ENCODE results near the gene CFAP97D1.

Gene CFAP97D1

DNA sequence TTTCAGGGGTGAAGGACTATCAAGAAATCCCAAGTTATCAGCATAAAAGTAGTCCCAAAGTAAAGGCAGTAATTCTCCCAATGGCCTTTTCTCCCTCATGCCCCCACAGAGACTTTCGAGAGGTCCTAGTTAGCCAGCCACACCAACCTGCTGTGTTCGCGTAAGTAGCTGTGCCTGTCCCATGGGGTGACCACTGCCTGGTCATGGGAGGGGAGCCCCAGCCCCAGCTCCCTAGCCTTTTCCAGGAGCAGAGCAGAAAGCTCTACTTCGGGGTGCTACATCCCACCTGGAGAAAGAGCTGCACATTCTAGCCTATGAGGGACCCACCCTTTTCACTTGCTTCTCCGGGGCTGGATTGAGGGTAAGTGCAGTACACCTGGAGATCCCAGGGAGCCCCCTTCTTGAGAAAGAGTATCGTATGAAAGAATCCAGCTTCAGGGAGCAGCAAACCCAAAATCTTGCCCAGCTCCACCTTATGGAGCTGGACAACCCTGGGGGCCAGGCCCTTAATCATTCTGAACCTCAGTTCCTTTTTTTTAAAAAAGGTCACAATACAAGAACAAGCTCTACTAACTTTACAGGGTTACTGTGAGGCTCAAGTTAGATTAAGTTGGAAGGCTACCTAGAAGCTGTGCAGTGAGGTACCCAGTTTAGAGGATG, 13.1 kb upstream of the CFAP97D1 start:
- no peak for DNase-seq (ENCODE audit: low read depth)

DNA sequence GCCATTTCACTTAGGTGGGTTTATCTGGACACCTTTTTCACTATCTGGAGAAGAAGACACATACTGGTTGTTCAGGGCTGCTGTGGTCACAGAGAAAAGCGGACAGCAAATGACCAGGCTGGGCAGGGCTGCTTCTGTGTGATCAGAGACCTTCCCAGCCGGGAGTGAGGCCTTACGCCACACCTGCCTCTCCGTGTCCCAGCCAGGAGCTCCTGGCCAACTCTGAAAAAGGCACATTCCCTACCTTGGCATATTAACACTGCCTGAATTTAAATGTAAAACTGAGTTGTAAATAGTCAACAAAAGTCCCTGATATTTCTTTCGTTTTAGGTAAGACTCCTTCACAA, 12.5 kb upstream of the CFAP97D1 start:
- no peak for DNase-seq (ENCODE audit: low read depth)
- H3K4me3 ChIP-seq (ENCODE audit: low read depth, low read length) = no peak overlapping the region

More for the DNA sequence above, 13.1 kb upstream of the CFAP97D1 start:
- H3K4me3 ChIP-seq (ENCODE audit: low read depth, low read length) = no peak overlapping the region

DNA sequence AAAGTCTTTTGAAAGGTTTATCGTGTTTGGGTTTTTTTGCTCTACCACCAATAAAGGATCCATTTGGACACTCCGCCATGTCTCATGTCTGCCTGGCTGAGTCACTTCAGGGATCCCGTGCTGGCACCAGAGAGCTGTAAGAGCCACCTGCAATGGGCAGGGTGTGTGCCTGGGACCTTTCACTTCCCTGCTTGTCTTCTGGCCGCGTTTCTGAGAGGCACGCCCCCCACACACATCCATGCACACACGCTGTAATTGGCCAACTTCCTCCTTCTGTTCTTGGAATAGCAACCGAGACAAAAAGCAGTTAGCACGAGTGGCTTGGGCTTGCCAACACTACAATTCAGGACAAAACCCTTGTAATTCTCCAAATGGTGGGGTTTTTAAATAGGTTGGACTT, 11.9 kb upstream of the CFAP97D1 start:
- H3K4me3 ChIP-seq (ENCODE audit: low read depth, low read length) = no peak overlapping the region
- no peak for DNase-seq (ENCODE audit: low read depth)

DNA sequence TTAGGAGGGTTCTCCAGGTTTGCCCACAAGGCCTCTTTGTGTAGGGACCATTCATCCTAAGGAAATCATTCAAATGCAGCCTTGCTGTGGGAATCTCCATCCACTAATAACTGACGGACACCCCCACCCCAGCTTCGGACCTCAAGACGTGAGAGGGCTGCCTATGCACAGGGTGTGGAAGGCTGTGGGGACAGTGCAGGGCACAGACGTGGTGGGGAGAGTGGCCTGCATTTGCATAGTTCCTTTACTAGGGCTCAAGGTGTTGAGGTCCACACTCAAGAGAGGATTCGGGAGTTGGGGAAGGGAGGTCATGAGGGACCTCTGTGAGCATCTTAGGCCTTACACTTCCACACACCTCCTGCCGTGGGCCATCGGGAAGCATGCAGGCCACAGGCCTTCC, 11.3 kb upstream of the CFAP97D1 start:
- H3K4me3 ChIP-seq (ENCODE audit: low read depth, low read length) = no peak overlapping the region
- no peak for DNase-seq (ENCODE audit: low read depth)

DNA sequence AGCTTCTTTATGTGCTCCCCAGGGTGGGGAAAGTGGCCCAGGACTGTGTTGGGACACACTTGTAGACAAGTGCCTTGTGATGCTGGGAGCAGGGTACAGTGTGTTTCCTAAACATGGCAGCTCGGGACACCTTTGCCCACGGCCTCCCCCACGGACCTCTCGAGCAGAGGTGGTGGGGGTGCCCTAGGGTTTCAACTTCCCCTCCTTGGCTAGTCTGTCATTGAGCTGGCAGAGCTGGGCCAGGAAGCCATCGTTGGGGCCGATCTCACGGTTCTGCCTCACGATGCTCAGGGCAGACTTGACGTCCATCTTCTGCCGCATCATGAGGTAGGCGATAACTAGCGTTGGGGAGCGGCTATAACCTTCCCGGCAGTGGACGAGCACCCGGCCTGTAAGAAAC, 10.8 kb upstream of the CFAP97D1 start:
- no peak overlapping the region for H3K4me3 ChIP-seq (ENCODE audit: low read depth, low read length)
- DNase-seq (ENCODE audit: low read depth) = no peak

DNA sequence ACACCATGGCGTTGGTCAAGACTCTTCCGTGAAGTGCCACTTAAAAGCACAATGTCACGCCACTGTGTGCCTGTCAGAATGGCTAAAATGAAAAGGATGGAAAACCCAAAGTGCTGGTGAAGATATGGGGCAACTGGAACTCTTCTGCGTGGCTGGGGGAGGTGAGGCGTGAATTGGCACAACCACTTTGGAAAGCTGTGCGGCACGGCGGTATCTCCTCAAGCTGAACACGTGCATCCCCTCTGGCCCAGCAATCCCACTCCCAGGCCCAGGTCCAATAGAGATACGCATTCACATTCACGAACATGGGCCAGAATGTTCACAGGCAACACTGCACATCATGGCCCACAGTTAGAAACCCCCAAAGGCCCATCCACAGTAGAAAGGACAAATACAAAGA, 10.4 kb upstream of the CFAP97D1 start:
- no peak for DNase-seq (ENCODE audit: low read depth)
- no peak overlapping the region for H3K4me3 ChIP-seq (ENCODE audit: low read depth, low read length)

DNA sequence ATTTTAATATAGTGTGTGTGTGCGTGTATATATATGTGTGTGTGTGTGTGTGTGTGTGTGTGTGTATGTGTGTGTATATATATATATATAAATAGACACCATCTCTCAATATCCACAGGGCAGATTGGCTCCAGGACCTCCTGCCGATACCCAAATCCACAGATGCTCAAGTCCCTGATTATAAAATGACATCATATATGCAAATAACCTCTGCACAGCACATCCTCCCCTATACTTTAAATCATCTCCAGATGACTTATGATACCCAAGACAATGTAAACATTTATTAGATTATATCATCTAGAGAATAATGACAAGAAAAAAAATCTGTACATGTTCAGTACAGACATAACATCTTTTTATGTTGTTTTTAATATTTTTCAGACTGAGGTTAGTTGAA, 9.3 kb upstream of the CFAP97D1 start:
- DNase-seq (ENCODE audit: low read depth) = no peak
- H3K4me3 ChIP-seq (ENCODE audit: low read depth, low read length) = no peak overlapping the region

DNA sequence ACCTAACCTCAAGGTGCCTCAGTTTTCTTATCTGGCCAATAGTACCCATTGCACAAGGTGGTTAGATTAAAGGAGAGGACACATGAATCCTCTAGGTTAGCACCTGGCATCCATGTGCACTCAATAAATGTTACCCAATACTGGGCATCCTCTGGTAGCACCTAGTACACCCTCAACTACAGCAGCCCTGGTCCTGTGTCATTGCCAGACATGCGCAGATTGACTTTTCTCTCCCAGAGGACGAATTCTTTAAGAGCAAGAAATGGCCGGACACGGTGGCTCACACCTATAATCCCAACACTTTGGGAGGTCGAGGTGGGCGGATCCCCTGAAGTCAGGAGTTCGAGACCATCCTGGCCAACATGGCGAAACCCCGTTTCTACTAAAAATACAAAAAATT, 8.8 kb upstream of the CFAP97D1 start:
- DNase-seq (ENCODE audit: low read depth) = no peak
- H3K4me3 ChIP-seq (ENCODE audit: low read depth, low read length) = no peak overlapping the region

DNA sequence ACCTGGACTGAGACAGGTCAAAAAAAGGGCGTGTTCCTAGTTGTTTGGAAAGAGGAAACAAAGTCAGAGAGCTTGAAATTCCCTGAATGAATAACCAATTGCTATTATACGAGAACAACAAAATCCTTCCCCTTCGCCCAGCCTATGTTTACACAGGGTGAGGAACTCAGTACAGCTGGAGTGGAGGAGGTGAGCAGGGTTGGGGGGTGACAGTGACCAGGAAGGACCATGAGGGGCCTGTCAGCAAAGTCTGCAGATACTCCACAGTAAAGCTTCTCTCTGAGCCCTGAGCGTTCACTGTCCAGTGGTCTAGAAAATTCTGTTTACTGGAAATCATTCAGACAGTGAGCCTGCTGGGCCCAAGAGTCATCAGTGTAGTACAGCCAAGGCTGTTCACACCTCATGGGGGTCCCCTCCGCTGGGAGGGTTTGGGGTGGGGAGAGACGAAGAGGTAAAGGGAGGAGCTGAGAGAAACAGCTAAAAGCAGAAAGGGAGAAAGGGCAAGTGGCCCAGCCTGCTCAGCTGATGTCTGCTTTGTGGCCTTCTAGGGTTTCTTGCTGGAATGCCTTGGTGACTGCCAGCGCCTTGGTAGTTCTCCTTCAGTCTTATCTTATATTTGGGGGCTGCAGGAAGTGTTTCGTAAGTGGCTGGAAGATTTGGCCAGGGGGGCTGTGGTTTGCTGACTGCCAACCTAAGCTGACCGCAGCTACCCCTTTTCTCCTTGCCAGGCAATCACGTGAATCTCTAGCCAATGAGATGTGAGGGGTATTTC, 7.2 kb upstream of the CFAP97D1 start:
- no peak overlapping the region for H3K4me3 ChIP-seq (ENCODE audit: low read depth, low read length)
- DNase-seq (ENCODE audit: low read depth) = no peak

DNA sequence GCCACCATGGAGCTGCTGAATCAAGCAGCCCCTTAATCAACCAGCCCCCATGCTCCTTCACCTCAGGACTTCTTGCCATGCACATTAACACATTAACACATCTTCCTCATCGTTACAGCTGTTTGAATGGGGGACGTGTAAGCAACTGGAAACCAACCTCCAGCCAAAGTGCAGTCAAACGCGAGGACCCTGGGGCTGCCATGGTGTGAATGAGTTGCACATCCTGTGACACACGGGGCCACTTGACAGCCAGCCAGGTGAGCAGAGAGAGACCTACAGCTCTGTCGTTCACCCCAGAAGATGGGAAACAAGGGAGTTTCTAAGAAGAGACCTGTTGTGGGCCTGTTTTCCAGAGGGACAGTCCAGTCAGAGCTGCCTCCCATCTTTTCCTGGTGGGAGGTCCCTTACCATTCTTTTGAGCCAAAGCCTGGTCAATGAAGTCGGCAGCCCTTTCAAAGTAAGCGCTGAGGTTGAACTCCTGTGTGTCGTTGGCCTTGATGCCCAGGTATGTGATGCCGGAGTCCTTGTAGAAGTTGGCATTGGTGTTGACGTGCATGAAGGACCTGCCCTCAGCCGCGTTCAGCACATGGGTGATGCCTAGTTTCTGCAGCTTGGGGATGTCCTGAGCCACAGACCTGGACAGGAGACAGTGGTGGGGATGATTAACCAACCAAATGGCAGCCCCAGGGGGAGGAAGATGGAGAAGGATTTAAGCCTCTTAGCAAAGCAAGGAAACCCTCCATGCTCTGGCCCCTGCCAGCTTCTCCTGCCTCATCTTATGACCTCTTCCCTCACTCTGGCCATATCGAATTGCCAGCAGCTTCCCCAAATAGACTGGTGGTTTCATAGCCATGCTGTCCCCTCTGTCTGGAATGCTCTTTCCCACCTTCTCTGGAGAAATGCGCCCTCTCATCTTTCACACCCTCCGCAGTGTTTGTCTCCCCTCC, 5.7 kb upstream of the CFAP97D1 start:
- H3K4me3 ChIP-seq (ENCODE audit: low read depth, low read length) = no peak overlapping the region
- no peak for DNase-seq (ENCODE audit: low read depth)

DNA sequence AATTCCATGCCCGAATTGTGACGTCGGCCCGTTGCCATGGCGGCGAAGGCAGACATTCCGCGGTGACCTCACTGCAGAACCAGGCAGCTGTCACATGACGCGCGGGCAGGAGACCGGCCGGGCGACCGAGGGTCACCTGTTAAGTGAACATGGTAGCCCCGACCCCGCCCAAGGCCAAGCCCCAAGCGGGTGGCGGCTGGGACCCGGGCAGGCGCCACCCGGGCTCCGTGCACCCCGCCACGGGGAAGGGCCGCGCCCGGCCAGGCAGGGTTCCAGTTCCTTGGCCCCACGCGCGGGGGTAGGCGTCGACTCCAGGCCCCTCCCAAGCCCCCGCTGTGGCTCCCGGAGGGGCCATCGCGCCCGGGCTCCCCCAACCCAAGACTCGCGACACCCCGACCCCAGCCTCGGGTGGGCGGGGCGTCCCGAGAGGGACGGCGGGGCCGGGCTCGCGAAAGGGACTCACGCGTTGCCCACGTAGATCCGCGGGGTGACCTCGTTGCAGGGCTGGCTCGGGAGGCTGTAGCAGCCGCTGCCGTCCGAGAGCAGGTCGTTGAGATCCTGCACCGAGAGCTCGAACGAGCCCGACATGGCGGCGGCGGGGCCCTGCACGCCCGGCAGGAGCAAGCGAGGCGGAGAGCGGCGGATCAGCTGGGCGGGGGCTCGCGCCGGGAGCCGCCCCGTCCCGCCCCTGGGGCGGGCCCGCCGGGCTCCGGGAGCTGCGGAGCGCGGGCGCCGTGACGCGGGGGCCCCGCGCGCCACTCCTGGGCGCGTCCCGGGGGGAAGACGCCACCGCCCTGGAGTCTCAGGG, 1.7 kb upstream of the CFAP97D1 start, which contains the start of gene DUSP3:
DUSP3 (minus strand) TSS at position 641 of the 808 bp plus-strand sequence; CDS start at position 588, 53 bp downstream.
- peak; percentile 60 for DNase-seq (ENCODE audit: low read depth)
- peak within 1 kb of the TSS; percentile 85 for H3K4me3 ChIP-seq (ENCODE audit: low read depth, low read length)

DNA sequence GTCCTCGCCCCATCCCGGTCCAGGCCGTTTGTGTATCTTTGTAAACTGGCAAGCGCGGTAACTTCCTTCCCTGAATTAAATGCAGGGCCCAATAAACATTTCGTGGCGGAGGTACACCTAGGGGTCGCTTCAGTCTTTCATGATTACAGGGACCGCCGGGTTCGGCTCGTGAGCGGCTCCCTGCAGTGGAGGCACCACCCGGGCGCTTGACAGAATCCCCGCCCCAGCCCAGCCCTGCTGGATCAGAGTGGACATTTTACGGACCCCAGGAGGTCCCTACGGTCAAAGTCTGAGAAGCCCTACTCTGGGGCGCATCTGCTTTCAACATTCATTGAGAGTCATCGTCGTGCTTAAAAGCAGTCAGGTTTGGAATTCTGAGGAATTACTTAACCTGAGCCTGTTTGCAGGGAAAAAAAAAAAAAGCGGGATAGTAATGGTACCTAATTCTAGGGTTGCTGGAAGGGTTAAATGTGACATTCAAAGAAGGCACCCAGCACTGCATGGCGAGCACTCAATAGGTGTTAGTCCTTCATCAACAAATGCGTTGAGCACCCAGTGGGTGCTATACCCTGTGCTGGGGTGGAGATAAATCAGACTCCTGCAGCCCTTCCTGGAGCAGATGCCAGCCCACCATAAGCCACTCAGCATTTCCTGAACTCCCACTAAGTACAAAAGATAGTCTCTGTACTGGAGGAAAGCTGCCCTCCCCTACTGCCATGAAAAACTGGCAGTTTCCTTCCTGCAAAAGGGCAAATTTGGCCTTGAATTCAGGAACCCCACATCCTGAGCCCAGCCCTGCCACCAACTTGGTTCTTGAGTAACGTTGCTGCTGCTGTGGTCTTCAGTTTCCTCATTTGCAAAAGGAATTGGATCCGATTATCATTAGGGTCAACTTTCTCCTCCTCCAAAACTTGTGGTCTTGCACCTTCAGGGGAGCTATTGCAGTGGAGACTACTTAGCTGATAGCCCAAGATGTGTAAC, 800 bp upstream of the CFAP97D1 start:
- H3K4me3 ChIP-seq (ENCODE audit: low read depth, low read length) = peak overlapping the region; percentile 85
- DNase-seq (ENCODE audit: low read depth) = no peak

DNA sequence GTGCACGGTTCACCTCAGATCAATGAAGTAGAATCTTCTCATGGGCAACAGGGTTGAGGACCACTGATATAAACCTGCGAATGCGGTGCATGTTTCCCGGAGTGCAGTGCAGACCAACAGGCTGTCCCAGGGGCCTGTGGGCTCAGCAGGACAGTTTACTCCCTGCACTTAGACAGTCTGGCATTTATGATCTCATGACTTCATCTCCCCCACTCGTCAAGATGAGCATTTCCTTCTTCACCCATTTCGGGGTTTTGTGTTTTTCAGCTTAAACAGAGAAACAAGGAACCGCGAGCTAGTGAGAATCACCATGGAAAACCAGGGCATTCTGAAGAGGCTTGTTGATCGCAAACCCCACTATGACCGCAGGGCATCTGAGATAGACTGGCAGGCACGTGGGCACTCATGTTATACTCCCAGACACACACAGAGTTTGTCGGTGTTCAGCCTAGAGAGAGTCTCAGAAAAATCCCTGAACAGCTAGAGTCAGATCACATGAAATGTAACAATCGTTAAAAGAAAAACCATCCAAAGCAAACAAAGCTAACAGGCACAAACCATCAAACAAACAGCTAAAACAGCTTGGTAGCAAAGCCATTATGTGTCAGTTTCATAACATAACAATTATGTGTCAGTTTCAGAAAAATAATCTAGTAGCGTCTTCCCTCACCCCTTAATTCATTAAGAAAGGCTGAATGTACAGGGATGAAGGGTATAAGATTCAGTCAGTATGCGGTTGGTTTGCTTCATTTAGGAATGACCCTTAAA, 2.9 kb downstream of the CFAP97D1 start:
- no peak overlapping the region for H3K4me3 ChIP-seq (ENCODE audit: low read depth, low read length)
- DNase-seq (ENCODE audit: low read depth) = no peak

DNA sequence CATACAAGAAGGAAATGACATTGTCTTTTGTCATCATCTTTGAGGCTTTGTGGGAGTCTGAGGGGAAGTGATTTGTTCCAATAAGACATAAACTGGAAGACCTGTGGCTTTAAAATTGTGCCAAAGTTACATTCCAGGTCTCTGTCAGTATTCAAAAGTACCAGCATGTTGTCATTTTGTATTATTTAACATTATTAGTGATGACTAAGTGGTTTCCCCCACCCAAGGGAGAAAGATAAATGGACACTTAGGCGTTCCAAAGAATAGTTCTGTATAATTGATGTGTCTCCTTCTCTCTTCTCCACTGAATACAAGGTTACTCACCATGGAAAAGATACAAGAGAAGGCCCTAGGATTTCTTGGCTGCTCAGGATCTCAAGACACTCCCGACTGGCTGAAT, 3.8 kb downstream of the CFAP97D1 start:
- DNase-seq (ENCODE audit: low read depth) = no peak
- no peak overlapping the region for H3K4me3 ChIP-seq (ENCODE audit: low read depth, low read length)

DNA sequence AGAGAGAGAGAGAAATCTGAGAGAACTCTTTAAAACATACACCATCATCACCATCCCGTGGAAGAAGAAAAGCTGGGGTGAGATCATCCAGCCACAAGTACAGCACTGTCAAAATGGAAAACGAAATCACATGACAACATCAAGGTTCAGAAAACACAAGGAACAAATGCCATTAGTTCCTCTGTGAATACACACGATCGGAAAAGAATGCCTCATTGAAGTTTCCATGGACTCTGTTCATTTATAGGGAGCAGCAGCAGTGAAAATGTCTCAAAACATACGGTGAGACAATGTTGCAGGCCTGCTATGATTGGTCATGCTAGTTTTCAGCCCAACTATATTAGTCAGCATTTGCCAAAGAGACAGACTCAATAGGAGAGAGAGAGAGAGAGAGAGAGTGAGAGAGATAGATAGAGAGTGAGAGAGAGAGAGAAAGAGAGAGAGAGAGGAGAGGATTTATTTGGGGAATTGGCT, 4.4 kb downstream of the CFAP97D1 start:
- peak; percentile 45 for DNase-seq (ENCODE audit: low read depth)
- H3K4me3 ChIP-seq (ENCODE audit: low read depth, low read length) = no peak overlapping the region

DNA sequence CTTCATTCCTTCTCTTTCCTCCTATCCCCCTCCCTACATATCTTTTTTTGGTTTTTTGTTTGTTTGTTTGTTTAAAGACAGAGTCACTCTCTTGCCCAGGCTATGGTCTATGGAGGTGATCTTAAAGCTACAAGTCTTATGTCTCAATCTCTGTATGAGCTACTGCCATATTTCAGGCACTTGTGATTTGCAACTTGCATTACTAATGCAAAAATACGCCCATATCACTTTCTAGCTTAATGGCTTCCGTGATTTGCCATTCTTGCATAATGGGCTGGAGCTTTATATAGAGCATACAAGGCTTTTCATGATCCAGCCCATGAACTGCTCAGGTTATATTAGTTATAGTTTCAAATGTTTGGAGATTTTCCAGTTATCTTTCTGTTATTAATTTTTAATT, 7.5 kb downstream of the CFAP97D1 start:
- DNase-seq (ENCODE audit: low read depth) = no peak
- H3K4me3 ChIP-seq (ENCODE audit: low read depth, low read length) = no peak overlapping the region

DNA sequence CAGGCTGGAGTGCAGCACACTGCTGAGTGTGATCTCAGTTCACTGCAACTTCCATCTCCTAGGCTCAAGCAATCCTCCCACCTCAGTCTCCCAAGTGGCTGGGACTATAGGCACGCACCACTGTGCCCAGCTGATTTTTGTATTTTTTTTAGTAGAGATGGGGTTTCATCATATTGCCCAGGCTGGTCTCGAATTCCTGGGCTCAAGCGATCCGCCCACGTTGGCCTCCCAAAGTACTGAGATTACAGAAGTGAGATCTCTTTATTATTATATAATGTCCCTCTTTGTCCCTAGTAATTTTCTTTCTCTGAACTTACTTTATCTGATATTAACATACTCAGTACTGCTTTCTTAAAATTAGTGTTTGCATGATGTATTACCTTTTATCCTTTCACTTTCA, 8.3 kb downstream of the CFAP97D1 start:
- no peak for DNase-seq (ENCODE audit: low read depth)
- no peak overlapping the region for H3K4me3 ChIP-seq (ENCODE audit: low read depth, low read length)

All from skeletal muscle cell (primary cell).